HG02678 (cell line): ENCODE data around the gene ANKRD13A.
A peak's percentile ranks its signal among the peaks of the same experiment; 100 is the strongest.
"Not testable (repeated sequence)": the region's sequence is repeated elsewhere in the genome, so short reads cannot be mapped to it uniquely, and the experiment has no call there.

Experiments used
- ATAC-seq: cut with Tn5 transposase; IDR thresholded peaks from one replicate; pipeline ENCODE4 v1.9.1; 2021; ENCODE audit warnings: mild to moderate bottlenecking, moderate library complexity; ENCODE audit not compliant: unreplicated experiment

Gene ANKRD13A

DNA sequence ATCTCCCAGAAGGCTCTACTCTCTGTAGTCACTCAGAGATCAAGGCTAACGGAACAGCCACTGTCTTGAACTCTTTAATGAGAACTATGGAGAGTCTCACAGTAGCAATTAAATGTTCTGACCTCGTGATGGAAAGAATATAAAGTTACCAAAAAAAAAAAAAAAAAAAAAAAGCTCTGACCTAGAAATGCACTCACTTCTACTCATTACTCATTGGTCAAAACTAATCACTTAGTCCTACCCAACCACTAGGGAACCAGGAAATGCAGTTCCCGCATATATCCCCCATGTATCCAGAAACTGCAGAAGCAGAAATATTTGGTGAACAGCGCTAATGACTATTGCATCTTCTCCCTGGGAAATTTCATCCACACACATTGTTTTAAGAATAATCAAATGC, 78.6 kb downstream of the ANKRD13A start:
- ATAC-seq, result no peak

GRCh38 chr12:110079477-110080400, 80.5 kb downstream of the ANKRD13A start:
- peak; percentile 84 for ATAC-seq

GRCh38 chr12:110080410-110080809, 81.2 kb downstream of the ANKRD13A start:
- ATAC-seq, result no peak

GRCh38 chr12:110084314-110085015, 85.2 kb downstream of the ANKRD13A start:
- no peak for ATAC-seq

DNA sequence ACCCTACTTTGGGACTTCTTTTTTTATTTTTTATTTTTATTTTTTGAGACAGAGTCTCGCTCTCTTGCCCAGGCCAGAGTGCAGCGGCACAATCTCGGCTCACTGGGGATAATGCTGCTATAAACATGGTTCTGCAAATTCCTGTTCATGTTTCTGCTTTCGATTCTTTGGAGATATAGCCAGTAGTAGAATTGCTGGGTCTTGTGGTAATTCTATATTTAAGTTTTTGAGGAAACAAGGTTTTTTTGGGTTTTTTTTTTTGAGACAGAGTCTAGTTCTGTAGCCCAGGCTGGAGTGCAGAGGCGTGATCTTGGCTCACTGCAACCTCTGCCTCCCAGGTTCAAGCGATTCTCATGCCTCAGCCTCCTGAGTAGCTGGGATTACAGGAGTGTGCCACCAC, 89.0 kb downstream of the ANKRD13A start:
- not testable (repeated sequence) for ATAC-seq

DNA sequence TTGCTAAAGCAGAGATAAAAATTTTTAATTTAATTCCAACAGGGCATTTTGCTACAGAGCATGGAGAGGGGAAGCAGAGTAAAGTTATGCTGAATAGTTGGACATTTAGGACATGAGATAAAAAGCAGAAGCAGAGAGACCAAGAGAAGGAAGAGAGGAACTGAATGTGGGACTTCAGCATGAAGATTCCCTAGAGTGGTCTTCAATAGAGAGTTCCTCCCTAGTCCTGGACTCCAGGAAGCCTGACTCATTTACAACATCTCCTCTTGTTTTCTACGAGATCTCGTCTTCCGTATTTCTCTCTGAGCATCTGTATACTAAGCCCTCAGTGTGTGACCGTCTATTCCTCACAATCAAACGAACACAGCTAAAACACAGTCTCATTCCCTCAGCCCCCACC, 89.7 kb downstream of the ANKRD13A start:
- ATAC-seq, result no peak
